Forelimb muscle (tissue), 1 donor: Measurements from ENCODE around the gene KCNJ11. TPM values are rescaled to one million over a fixed set of nuclear protein-coding genes. Genes with fewer than 3 reads are reported as not detected.

Source experiments
- DNase-seq: peaks from one replicate; pipeline ENCODE4 v3.0.0-alpha.2; 2013; ENCODE audit warnings: low read depth
- polyA plus RNA-seq: library from polyadenylated mRNA; unstranded; fragments of 120-200 nt; gene quantifications from one replicate; pipeline ENCODE4 v1.2.1, GENCODE V29; 2013; ENCODE audit not compliant: insufficient read length

The KCNJ11 gene
- polyA plus RNA-seq, 1 donor: 19.3 TPM

GRCh38 chr11:17366495-17366894 lies 22.0 kb downstream of the KCNJ11 start:
- DNase-seq: no peak

DNA sequence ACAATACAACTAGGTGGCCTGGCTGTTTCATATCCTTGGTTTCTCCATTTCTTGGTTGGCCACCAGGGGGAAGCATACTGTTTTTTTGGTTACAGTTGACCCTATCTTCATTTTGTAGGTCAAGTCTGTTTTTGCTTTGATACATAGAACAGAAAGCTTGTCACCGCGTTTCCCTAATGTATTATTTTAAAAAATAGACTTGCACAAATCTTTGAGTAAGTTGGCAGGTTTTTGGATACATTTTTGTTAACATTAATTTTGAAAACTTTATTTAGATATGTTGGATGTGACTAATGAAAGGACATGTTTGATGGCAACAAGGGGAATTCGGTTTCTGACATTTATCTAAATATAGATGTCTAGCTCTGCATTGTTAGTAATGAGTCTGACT lies 33.9 kb downstream of the KCNJ11 start:
- no peak for DNase-seq

DNA sequence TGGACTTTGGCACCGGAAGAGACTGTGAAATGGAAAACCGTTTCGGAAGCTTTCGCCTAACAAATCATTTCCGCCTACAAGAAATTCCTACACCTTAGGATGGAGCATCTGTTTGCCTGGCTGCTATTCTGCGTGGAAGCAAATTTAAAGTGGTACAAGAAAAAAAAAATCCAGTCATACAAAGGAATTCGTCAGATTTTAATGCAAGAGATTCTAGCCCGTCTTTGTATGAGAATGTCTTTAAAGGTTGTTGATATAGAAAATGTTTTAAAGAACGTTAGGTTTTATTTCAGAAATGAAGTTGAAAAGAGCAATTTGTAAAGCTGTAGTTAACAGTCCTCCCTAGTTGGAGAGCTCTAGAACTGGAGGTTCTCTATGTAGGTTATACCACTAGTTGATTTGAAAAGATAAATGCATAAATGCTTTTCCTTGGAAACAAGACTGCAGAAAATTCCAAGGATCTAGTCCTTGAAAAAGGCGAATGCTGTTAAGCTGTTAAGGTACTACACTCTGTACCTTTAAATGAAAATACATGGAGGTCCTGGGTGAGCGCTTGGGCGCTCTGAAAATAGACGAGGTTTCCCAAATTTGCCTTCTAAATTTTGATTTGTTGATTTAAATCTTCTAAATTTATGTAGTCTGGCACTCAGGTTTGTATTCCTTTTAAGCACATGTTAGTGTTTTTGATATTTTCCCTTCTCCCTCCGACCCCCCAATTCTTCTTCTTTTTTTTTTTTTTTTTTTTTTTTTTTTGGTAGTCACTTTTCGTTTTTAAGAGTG lies 34.4 kb downstream of the KCNJ11 start:
- DNase-seq: no peak

DNA sequence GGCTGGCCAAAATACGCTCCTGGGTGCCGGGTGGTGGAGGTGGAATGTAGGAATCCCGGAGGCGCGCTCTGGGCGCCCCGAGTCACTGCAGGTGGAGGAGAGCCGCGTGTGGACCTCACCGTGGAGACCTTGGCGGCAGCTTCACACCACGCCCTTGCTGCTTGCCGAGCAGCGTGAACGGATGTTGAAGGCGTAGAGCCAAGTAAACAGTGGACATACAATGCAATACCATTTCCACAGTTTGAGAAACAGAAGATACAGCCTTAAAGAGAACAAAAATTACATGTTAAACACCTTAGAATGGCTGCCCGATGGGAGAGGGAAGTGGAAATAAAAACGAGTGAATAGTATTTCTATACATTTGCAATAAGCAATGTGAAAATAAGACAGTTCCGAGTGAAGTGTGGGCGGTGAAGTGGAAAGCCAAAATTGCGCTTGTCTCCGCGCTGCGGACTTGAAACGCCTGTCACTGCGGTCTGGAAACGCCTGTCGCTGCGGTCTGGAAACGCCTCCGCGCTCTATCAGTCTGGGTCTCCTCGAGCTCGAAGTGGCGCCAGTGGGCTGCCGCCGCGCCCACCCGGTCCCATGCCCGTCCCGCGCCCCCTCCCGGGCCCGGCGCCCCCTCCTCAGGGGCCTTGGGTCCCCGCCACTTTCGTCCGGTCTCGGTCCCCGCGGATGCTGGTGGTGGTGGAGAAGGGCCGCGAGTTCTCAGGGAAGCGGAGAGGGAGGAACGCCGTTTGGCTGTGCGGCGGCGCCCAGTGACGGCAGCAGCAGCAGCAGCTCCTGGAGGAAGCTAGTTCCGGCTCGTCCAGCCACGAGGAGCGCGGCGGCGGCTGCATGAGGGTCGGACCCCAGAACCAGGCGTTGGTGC lies 35.3 kb downstream of the KCNJ11 start:
- no peak for DNase-seq

GRCh38 chr11:17351510-17352176 lies 36.8 kb downstream of the KCNJ11 start, which contains the start of gene NCR3LG1:
NCR3LG1 (plus strand) TSS chr11:17351800; CDS start chr11:17351970, 170 bp downstream.
- DNase-seq: no peak

DNA sequence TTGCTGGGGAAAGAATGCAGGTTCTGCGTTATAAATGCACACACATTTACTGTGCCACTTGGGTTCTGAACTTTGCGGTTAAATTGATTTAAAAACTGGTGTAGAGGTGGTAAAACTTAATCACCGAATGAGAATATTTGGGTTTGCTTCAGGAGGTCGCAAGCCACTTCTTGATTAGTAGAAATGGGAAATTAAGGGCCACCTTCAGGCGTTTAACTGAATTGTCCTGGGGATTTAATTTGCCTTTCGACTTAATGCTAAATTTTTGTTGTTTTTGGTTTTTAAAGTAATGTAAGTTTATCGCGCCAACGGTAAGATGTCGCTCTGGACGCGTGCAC lies 37.3 kb downstream of the KCNJ11 start:
- DNase-seq: no peak

DNA sequence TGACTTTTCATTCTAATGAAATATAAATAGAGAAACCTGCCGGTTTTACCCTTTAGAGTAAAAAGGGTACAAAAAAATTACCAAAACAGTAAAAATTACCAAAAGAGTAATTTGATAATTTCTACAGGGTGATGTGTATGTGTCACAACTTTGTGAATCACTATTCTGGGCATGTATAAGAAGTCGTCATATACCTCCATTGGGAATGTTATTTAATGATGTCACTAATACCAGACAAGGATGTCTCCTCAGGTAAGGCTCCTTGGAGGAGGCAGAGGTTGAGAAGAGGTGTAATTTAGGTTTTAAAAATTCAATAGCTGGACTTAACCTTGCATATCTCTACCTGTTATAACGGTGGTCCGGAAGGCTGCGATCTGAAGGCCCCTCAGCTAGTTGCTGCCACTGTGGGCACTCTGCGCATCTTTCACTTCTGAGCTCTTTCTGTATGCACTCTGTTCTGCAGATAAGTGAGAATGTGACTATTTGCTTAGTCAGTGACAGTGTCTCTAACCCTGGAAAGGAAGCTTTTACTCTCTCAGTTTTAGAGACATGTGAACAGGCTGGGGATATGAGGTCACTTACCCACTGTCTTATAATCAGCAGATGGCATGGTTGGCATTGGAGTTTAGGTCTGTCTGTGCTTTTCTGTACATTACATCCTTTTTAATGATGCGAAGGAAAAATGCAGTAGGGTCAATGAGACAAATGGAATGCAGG lies 37.8 kb downstream of the KCNJ11 start:
- DNase-seq: no peak

- DNase-seq: no peak
Measured at GRCh38 chr11:17347676-17348075, 40.8 kb downstream of the KCNJ11 start.

GRCh38 chr11:17343907-17344306 lies 44.6 kb downstream of the KCNJ11 start:
- DNase-seq: no peak

- no peak for DNase-seq
Measured at GRCh38 chr11:17343257-17343656, 45.2 kb downstream of the KCNJ11 start.

Other genes starting within 250 kb of the KCNJ11 start
- 18.1 TPM for gene PIK3C2A, start 180.7 kb downstream of the KCNJ11 start, polyA plus RNA-seq
- 41.3 TPM for gene NUCB2, start 111.9 kb downstream of the KCNJ11 start, polyA plus RNA-seq
- 0.29 TPM for gene NCR3LG1, start 36.9 kb downstream of the KCNJ11 start, polyA plus RNA-seq
- 1.8 TPM for gene ABCC8, start 88.2 kb upstream of the KCNJ11 start, polyA plus RNA-seq
- 0.85 TPM for gene USH1C, start 155.8 kb upstream of the KCNJ11 start, polyA plus RNA-seq
- gene OTOG, start 158.6 kb upstream of the KCNJ11 start, polyA plus RNA-seq: 0.04 TPM